ENCODE results near the gene TCF15.

The TCF15 gene

GRCh38 chr20:576156-576555 lies 34.0 kb downstream of the TCF15 start:
- DNase-seq: no peak

- DNase-seq: no peak
Measured at GRCh38 chr20:575230-575629, 34.9 kb downstream of the TCF15 start.

GRCh38 chr20:574297-574942 lies 35.7 kb downstream of the TCF15 start:
- DNase-seq: no peak

GRCh38 chr20:573414-574296 lies 36.5 kb downstream of the TCF15 start:
- DNase-seq: no peak

- no peak for DNase-seq
Measured at GRCh38 chr20:572727-573126, 37.4 kb downstream of the TCF15 start.

- no peak for DNase-seq
Measured at GRCh38 chr20:571754-572441, 38.2 kb downstream of the TCF15 start.

GRCh38 chr20:568673-569415 lies 41.3 kb downstream of the TCF15 start:
- no peak for DNase-seq

- no peak for DNase-seq
Measured at GRCh38 chr20:568097-568652, 41.9 kb downstream of the TCF15 start.

GRCh38 chr20:564192-564591 lies 45.9 kb downstream of the TCF15 start:
- no peak for DNase-seq

GRCh38 chr20:563187-563586 lies 46.9 kb downstream of the TCF15 start:
- no peak for DNase-seq

- DNase-seq: no peak
Measured at GRCh38 chr20:562232-562897, 47.7 kb downstream of the TCF15 start.

- peak; percentile 6 for DNase-seq
Measured at GRCh38 chr20:561437-562231, 48.5 kb downstream of the TCF15 start.

- no peak for DNase-seq
Measured at GRCh38 chr20:560680-561079, 49.4 kb downstream of the TCF15 start.

GRCh38 chr20:558117-558516 lies 52.0 kb downstream of the TCF15 start:
- no peak for DNase-seq

GRCh38 chr20:556984-557383 lies 53.1 kb downstream of the TCF15 start:
- DNase-seq: no peak

- DNase-seq: no peak
Measured at GRCh38 chr20:555976-556385, 54.1 kb downstream of the TCF15 start.
